GM18519 (cell line): ENCODE data around the gene GRIK4.
"Not testable (repeated sequence)": the region's sequence is repeated elsewhere in the genome, so short reads cannot be mapped to it uniquely, and the experiment has no call there.

Source experiments
- ATAC-seq: cut with Tn5 transposase; IDR thresholded peaks from one replicate; pipeline ENCODE4 v1.9.1; 2021; ENCODE audit warnings: mild to moderate bottlenecking, moderate library complexity; ENCODE audit not compliant: unreplicated experiment, low FRiP score

Gene GRIK4

GRCh38 chr11:120756931-120757330 lies 245.4 kb downstream of the GRIK4 start:
- no peak for ATAC-seq

- no peak for ATAC-seq
Observed at GRCh38 chr11:120759046-120759445, 247.5 kb downstream of the GRIK4 start.

- not testable (repeated sequence) for ATAC-seq
Observed at GRCh38 chr11:120765710-120766109, 254.2 kb downstream of the GRIK4 start.

GRCh38 chr11:120766318-120766717 lies 254.8 kb downstream of the GRIK4 start:
- ATAC-seq: no peak

- ATAC-seq: no peak
Observed at GRCh38 chr11:120768949-120769348, 257.4 kb downstream of the GRIK4 start.

GRCh38 chr11:120769906-120770305 lies 258.4 kb downstream of the GRIK4 start:
- ATAC-seq: no peak

GRCh38 chr11:120771551-120772060 lies 260.1 kb downstream of the GRIK4 start:
- ATAC-seq: no peak

- ATAC-seq: no peak
Observed at GRCh38 chr11:120773501-120774031, 262.0 kb downstream of the GRIK4 start.

- ATAC-seq: no peak
Observed at GRCh38 chr11:120774591-120775386, 263.2 kb downstream of the GRIK4 start.

- ATAC-seq: no peak
Observed at GRCh38 chr11:120775986-120776951, 264.7 kb downstream of the GRIK4 start.

GRCh38 chr11:120778685-120779490 lies 267.3 kb downstream of the GRIK4 start:
- no peak for ATAC-seq

GRCh38 chr11:120780239-120780638 lies 268.7 kb downstream of the GRIK4 start:
- no peak for ATAC-seq

GRCh38 chr11:120781486-120782120 lies 270.1 kb downstream of the GRIK4 start:
- no peak for ATAC-seq

GRCh38 chr11:120784566-120785251 lies 273.2 kb downstream of the GRIK4 start:
- no peak for ATAC-seq

- no peak for ATAC-seq
Observed at GRCh38 chr11:120785576-120785975, 274.0 kb downstream of the GRIK4 start.

- ATAC-seq: no peak
Observed at GRCh38 chr11:120786206-120786735, 274.7 kb downstream of the GRIK4 start.

GRCh38 chr11:120787224-120787623 lies 275.7 kb downstream of the GRIK4 start:
- not testable (repeated sequence) for ATAC-seq

- no peak for ATAC-seq
Observed at GRCh38 chr11:120789391-120789790, 277.8 kb downstream of the GRIK4 start.

GRCh38 chr11:120792306-120792705 lies 280.8 kb downstream of the GRIK4 start:
- no peak for ATAC-seq
